Measurements from ENCODE around the gene CFAP74. TPM values are rescaled to one million over a fixed set of nuclear protein-coding genes. Genes with fewer than 3 reads are reported as not detected.

Gene CFAP74
- total RNA-seq, 1 donor from 2014 or later = not detected

DNA sequence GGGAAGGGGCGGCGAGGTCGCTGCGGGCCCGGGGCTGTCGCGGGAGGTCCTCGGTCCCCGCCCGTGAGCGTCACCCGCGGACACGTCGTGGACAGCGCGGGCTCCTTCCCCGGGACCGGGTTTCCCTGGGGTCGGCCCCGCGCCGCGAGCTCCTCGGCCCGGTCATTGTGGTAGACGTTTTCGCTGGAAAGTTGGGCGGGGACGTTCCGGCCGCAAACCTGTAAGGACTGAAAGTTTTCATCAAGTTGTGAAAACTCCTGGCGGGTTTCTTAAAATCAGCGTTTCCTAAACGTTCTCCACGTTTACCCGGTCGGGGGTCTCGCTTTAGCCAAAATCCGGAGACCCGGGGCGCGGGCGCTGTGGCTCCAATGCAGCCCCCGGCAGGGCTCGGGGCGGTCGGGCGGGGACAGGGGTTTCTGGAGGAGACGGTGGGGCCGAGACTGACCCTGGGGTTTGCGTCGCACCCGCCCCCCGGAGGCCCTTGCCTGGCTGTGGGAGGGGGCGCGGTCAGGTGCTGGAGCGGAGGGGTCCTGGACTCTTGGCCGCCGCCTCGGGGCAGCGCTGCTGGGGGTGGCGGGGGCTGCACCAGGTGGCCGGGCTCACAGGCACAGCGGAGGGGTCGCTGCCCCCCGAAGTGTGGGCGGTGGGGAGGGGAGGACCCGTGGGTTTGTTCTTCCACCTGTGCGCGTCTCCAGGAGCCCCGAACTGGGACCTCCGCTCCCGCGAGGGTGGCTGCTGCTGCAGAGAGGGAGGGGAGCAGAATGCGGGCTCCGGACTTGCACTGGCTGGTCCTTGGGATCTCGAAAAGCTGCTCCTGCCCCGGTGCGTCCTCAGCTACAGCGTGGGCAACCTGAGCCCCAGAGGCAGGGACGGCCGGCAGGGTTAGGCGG is 47.5 kb upstream of the CFAP74 start:
- Mint-ChIP-seq H3K4me1 (peaks cover 22% of the 10 kb centered on the region), H3K36me3 (ENCODE audit: low read depth) (peaks cover 6% of the 10 kb centered on the region), H3K9me3 (no peaks in the 10 kb centered on the region), H3K27ac (no peak overlapping the region), H3K4me3 (peak overlapping the region; percentile 75), H3K27me3 (peaks cover 2% of the 10 kb centered on the region)
- intact Hi-C loops (cut with micrococcal nuclease) = loop anchor here (1.0 to 5.0 kb wide), 4 partner anchors 61 to 436 kb away; partner anchors contain the start of genes MIB2, MORN1 and RER1
- DNase-seq (no peak), ATAC-seq (ENCODE audit: low read depth) (no peak)
- CTCF ChIA-PET = no interaction called here
- TF ChIP-seq, protein P1, sequence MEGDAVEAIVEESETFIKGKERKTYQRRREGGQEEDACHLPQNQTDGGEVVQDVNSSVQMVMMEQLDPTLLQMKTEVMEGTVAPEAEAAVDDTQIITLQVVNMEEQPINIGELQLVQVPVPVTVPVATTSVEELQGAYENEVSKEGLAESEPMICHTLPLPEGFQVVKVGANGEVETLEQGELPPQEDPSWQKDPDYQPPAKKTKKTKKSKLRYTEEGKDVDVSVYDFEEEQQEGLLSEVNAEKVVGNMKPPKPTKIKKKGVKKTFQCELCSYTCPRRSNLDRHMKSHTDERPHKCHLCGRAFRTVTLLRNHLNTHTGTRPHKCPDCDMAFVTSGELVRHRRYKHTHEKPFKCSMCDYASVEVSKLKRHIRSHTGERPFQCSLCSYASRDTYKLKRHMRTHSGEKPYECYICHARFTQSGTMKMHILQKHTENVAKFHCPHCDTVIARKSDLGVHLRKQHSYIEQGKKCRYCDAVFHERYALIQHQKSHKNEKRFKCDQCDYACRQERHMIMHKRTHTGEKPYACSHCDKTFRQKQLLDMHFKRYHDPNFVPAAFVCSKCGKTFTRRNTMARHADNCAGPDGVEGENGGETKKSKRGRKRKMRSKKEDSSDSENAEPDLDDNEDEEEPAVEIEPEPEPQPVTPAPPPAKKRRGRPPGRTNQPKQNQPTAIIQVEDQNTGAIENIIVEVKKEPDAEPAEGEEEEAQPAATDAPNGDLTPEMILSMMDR (IDR thresholded peaks at IDR 0.05) = no peak
- POLR2A ChIA-PET = interaction anchor here (0.8 to 0.9 kb wide), 2 partner anchors 264 to 535 kb away, joined by 3 read pairs; partner anchors contain the start of gene PRXL2B

DNA sequence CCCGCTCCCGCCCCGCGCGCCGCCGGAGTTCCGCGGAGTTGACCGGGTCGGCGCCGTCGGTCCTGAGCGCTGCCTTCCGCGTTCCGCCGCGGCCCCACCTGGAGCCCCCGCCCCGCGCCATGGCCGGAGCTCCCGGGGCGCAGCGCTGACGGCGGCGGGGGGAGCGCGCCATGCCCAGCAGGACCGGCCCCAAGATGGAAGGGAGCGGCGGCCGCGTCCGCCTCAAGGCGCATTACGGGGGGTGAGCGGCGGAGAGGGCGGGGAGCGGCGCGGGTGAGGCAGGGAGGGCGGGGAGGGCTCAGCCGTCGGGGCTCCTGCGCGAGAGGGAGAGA is 46.8 kb upstream of the CFAP74 start:
- peak overlapping the region; percentile 75 for H3K4me3 Mint-ChIP-seq
- no peaks in the 10 kb centered on the region for H3K9me3 Mint-ChIP-seq
- ATAC-seq (ENCODE audit: low read depth) (peak; percentile 26), DNase-seq (no peak)
- CTCF ChIA-PET = no interaction called here
- H3K27me3 Mint-ChIP-seq = peaks cover 7% of the 10 kb centered on the region
- POLR2A ChIA-PET = interaction anchor here (0.8 to 0.9 kb wide), 2 partner anchors 264 to 536 kb away, joined by 3 read pairs; partner anchors contain the start of gene PRXL2B
- no peak overlapping the region for H3K27ac Mint-ChIP-seq
- H3K4me1 Mint-ChIP-seq = peaks cover 26% of the 10 kb centered on the region
- peaks cover 3% of the 10 kb centered on the region for H3K36me3 Mint-ChIP-seq (ENCODE audit: low read depth)
- intact Hi-C loops (cut with micrococcal nuclease) = loop anchor here (1.0 to 5.0 kb wide), 4 partner anchors 62 to 435 kb away; partner anchors contain the start of genes MIB2, MORN1 and RER1
- TF ChIP-seq, protein P1 (IDR thresholded peaks at IDR 0.05) = no peak

DNA sequence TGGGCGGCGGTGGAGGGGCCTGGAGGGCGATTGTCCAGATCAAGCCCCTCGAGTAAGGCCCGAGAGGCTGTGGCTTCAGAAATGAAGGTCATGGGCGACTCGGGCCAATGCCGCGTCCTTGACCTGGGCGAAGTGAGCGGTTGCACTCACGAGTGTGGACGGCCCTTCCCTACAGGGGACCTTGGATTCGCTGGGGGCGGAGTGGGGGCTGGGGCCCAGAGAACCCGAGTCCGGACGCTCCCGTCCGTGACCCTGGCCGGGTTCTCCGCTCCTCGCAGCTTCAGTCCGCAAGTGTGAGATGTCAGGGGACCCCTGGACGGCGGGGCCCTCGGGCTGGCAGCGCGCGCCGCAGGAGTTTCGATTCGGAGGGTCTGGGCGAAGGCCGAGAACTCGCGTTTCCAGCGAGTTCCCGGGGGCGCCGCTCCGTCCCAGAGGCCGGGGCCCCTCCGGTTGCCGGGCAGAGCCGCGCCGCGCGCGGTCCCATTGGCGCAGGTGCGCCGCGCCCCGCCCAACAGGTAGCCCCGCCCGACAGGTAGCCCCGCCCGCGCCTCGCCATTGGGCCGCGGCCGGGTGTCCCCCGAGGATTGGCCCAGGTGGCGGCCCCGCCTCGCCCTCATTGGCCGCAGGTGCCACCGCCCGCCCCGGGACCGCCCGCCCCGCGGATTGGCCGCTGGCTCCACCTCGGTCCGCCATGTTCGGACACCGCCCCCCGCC is 46.3 kb upstream of the CFAP74 start, which contains the start of gene PRKCZ:
Gene PRKCZ (plus strand): TSS at position 694 of the 714 bp plus-strand sequence. CDS start 220 bp downstream, outside the sequence.
- ChIA-PET CTCF (no interaction called here), POLR2A (interaction anchor here (0.5 to 0.8 kb wide), 2 partner anchors 69 to 265 kb away, joined by 3 read pairs; no protein-coding TSS in a partner anchor)
- TF ChIP-seq, protein P1 (IDR thresholded peaks at IDR 0.05) = no peak
- H3K4me3 Mint-ChIP-seq = peak within 1 kb of the TSS; percentile 81
- H3K27me3 Mint-ChIP-seq = peaks cover 8% of the 10 kb centered on the region
- H3K9me3 Mint-ChIP-seq = no peaks in the 10 kb centered on the region
- peak; percentile 95 for DNase-seq
- H3K4me1 Mint-ChIP-seq = peaks cover 31% of the 10 kb centered on the region
- no peaks in the 10 kb centered on the region for H3K36me3 Mint-ChIP-seq (ENCODE audit: low read depth)
- peak; percentile 96 for ATAC-seq (ENCODE audit: low read depth)
- intact Hi-C loops (cut with micrococcal nuclease) = loop anchor here (1.0 to 5.0 kb wide), 6 partner anchors 62 to 435 kb away; partner anchors contain the start of genes MIB2, MORN1, NADK and RER1
- peak within 1 kb of the TSS; percentile 68 for H3K27ac Mint-ChIP-seq

DNA sequence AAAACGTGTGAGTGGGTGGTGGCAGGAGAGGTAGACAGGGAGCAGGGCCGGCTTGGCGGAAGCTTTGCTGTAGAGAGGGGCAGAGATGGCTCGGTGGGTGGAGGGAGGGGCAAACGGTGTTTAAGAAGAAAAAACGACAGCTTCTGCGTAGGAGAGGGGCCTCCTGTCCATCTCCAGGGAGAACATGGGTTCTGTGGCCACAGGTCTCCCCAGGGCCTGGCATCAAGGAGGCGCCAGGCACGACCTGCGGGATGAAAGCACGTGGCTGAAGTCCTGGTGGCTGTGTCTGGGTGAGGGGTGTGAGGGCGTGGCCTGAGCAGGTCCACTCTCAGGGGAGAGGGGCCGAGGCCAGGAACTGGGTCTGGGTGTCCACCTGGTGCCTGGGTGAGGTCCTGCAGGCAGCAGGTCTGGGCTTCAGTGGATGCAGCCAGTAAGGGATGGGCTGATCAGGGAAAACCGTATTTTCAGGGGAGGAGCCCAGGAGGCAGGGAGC is 45.7 kb upstream of the CFAP74 start:
- Mint-ChIP-seq H3K36me3 (ENCODE audit: low read depth) (no peaks in the 10 kb centered on the region), H3K9me3 (no peaks in the 10 kb centered on the region), H3K27me3 (peaks cover 8% of the 10 kb centered on the region), H3K4me3 (peak overlapping the region; percentile 81), H3K4me1 (peaks cover 31% of the 10 kb centered on the region), H3K27ac (peak overlapping the region; percentile 68)
- ChIA-PET POLR2A (interaction anchor here (0.5 kb wide), 1 partner anchor 70 kb away, joined by 3 read pairs; no protein-coding TSS in a partner anchor), CTCF (no interaction called here)
- DNase-seq (no peak), ATAC-seq (ENCODE audit: low read depth) (no peak)
- intact Hi-C loops (cut with micrococcal nuclease) = loop anchor here (5.0 kb wide), 2 partner anchors 272 to 333 kb away; partner anchors contain the start of gene NADK
- TF ChIP-seq, protein P1 (IDR thresholded peaks at IDR 0.05) = no peak

Measured in activated B cell treated with CpG ODN at 0.5 μM for 24 hours (primary cell).